B cell (primary cell): ENCODE measurements around the gene NGDN.

Experiments
- EZH2 ChIP-seq: IDR thresholded peaks from 2 replicates; pipeline ENCODE4 v1.6.1; 2012; ENCODE audit warnings: borderline replicate concordance, low read depth, mild to moderate bottlenecking, moderate library complexity, low read length; ENCODE audit not compliant: insufficient read depth, poor library complexity, severe bottlenecking
- TF ChIP-seq, protein P1 (sequence below): fragments of 200-600 bp; IDR thresholded peaks from one replicate; pipeline ENCODE4 v1.8.0; 2022; ENCODE audit warnings: antibody characterized with exemption, mild to moderate bottlenecking

DNA sequence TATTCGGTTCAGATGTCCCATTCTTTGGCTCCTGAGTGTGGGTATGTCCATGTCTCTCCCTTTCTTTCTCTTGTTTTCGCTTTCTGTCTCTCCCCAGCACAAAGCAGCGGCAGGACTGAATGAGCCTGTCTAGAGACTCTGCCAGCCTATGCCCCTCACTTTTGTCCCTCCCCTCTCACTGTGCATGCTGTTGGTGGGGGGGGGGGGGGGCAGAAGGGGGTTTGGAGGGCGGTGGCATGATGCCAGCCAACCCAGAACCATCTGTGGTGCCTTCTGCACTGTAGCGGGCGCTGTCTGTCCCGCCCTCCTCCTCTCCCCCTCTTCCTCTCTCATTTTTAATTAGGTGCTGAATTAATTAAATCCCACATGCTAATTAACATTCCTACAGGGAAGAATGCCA is 17.7 kb downstream of the NGDN start:
- TF ChIP-seq, protein P1, sequence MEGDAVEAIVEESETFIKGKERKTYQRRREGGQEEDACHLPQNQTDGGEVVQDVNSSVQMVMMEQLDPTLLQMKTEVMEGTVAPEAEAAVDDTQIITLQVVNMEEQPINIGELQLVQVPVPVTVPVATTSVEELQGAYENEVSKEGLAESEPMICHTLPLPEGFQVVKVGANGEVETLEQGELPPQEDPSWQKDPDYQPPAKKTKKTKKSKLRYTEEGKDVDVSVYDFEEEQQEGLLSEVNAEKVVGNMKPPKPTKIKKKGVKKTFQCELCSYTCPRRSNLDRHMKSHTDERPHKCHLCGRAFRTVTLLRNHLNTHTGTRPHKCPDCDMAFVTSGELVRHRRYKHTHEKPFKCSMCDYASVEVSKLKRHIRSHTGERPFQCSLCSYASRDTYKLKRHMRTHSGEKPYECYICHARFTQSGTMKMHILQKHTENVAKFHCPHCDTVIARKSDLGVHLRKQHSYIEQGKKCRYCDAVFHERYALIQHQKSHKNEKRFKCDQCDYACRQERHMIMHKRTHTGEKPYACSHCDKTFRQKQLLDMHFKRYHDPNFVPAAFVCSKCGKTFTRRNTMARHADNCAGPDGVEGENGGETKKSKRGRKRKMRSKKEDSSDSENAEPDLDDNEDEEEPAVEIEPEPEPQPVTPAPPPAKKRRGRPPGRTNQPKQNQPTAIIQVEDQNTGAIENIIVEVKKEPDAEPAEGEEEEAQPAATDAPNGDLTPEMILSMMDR, result no peak
- no peak for TF ChIP-seq EZH2
